ENCODE data around the gene PMEPA1. TPM values are rescaled to one million over a fixed set of nuclear protein-coding genes. Genes with fewer than 3 reads are reported as not detected.

Gene PMEPA1
- total RNA-seq, 1 donor from 2014 or later: 0.40 TPM

DNA sequence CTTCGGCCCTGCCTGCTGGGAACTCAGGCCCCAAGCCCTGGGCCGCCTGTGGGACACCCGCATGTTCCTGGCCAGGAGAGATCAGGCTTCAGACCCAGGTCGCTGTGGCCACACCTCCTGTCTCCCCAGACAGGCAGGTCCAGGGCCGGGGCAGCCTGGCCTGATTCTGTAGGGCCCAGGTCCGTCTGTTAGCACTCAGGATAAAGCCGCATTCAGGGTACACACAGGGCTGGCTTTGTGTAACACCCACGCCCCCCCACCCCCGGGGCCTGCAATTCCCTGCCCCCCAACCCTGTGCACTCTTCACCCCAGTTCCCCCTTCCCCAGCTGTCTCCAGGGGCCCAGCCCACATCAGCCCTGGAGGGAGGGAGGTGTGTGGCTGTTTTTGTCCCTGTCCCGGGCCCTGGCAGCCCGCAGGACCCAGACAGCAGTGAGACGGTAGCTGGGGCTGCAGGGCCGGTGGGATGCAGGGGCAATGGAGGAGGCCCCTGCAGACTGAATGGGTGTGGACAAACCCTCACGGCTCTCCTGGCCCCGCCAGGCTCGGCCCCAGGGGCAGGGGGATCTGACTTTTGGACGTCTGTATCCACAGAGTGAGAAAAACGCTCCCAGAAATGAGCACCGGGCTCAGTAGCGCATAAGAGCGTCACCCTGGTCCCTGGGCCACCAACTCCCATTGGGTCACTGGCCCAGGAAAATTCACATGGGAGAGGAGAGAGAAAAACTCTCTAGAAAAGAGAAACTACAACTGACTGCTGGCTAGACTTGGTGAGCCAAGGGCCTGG, 47.2 kb downstream of the PMEPA1 start:
- no peak for DNase-seq (ENCODE audit: low read depth in 2 of 2)

DNA sequence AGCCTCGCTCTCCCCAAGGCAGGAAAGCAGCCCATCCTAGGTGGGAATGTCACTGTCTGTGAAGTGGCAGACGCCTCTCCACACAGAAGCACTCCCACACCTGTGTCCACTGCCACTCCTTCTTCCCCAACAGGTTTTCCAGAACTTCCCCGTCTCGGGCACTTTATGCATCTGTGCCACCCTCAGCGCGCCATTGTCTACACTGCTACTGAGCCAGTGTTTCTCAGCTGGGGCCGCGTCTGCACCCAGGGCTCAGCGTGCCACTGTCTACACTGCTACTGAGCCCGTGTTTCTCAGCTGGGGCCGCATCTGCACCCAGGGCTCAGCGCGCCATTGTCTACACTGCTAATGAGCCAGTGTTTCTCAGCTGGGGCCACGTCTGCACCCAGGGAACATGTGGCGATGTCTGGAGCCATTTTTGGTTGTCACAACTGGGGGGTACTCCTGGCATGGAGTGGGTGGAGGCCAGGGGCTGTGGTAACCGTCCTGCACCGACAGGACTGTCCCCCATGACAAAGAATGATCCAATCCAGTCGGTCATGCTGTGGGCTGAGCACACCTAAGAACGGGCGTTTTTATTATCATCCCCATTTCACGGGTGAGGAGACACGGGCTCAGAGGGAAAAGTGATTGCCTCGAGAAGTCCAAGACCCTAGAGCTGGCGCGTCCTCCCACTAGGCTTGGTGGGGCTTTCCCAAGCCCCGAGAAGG, 47.9 kb downstream of the PMEPA1 start:
- DNase-seq (ENCODE audit: low read depth in 2 of 2): no peak

DNA sequence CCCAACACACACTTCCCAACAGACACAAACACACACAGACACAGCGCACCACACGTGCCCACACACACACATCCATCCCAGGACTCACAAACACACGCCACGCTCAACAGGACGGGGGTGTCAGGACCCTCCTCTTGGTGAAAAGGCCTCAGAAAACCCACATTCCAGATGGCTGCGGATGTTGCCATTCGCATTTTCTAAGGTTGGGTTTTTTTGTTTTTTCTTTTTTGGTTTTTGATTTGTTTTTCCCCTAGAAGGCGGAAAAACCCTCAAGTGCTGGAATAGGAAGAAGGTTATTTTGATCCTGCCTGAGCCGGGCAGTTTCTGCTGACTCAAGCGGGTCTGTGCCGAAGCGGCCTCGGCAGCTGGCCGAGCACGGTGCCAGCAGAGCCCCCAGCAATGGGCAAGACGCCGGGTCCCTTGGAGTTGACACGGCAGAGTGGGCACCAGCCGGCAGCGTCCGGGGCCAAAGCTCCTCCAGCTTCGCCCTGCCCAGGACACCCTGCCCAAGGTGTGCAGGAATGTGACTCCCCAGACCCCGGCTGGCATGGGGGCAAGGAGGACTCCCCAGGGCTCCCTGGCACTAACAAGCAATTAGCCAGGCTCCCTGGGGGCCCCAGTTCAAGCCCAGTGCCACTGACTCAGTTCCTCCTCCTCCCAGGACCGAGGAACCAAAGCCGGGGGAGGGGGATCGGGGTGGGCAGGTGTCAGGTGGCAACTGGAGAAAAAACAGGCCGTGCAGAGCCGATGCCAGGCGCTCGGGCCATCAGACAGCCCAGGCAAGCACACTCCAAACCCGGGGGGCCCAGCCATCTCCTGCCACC, 48.7 kb downstream of the PMEPA1 start:
- no peak for DNase-seq (ENCODE audit: low read depth in 2 of 2)

DNA sequence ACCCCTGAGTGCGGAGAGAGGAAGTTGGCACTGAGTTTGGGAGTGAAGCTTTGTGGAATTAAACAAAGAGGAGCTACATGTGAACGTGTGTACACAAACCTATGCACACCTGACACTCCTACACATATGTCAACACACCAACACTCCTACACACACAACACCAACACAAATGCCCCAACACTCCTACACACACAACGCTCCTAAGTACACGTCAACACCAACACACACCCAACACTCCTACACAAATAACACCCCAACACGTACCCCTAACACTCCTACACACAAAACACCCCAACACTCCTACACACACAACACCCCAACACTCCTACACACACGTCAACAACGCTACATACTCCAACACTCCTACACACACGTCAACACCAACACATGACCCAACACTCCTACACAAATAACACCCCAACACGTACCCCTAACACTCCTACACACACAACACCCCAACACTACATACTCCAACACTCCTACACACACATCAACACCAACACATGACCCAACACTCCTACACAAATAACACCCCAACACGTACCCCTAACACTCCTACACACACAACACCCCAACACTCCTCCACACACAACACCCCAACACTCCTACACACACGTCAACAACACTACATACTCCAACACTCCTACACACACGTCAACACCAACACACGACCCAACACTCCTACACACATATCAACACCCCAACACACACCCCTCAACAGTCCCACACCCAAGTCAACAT, 49.5 kb downstream of the PMEPA1 start:
- DNase-seq (ENCODE audit: low read depth in 2 of 2): no peak

DNA sequence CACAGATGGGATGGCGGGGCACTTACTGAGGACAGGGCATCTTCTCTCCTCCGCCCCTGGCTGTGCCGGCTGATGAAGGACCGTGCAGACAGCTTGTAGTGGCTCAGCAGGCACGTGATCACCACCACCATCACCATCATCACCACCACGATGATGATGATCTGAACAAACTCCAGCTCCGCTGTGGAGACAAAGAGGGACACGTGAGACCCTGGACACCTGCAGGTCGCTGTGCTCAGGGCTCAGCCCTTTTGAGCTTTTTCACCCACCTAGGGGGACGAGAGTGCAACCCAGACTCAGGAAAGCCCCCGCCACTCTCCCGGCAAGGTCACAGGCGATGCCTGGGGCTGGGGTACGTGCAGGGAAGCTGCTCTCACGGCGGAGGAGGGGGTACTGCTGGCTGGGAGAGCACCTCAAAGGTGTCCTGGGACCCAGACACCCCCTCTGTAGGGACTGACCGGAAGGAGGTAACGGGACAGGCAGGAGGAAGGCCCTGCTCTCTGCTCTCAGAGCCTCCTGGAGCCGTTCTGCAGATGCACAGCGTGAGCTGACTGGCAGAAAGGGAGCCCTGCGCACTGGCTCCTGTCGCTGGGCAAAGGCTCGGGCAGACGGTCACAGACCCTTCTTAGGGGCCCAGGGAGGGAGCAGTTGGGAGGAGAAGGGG, 50.2 kb downstream of the PMEPA1 start:
- DNase-seq (ENCODE audit: low read depth in 2 of 2): no peak

DNA sequence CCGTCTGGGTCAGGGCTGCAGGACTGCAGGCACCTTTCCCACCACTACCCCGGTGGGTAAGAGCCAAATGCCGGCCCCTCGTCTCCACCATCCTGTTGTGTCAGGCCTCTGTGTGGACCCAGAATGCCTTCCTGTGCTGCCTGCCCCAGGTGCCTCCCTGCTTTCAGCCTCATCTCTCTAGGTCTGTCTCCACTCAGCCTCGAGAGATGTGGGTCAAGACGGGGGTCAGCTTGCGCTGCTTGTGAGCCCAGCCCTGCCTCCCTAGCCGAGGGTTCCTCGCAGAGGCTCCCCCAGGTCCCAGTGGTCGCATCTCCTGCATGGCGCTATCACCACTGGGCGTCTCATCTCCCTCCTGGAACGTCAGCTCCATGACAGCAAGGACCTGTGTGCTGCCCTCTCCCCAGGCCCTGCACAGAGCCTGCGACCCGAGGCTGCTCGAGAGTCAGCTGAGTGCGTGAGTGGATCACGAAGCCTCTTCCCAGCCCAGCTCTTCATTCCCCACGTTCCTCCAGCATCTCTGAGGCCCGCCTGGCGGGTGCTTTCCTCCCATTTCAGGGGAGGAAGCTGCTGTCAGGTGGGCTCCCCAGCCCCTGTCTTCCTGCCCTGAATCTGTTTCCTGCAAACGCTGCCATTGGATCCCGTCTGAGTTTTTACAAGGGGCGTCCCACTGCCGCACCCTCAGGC, 50.8 kb downstream of the PMEPA1 start:
- DNase-seq (ENCODE audit: low read depth in 2 of 2): no peak

DNA sequence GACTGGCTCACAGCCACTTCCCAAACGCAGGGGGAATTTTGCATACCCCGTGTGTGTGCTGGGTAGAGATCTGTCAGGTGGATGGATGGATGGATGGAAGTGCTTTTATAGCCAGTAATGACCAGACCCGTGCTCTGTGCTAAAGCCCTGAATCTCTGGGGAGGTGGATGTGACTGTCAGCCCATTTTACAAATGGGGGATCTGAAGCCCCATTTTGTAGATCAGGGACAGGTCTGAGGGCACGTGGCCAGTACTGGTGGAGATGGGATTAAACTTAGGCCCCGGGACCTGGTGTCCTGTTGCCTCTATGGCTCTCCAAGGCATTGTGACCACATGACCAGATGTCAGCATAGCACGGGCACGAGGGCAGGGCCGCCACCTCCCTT, 51.4 kb downstream of the PMEPA1 start:
- DNase-seq (ENCODE audit: low read depth in 2 of 2): no peak

DNA sequence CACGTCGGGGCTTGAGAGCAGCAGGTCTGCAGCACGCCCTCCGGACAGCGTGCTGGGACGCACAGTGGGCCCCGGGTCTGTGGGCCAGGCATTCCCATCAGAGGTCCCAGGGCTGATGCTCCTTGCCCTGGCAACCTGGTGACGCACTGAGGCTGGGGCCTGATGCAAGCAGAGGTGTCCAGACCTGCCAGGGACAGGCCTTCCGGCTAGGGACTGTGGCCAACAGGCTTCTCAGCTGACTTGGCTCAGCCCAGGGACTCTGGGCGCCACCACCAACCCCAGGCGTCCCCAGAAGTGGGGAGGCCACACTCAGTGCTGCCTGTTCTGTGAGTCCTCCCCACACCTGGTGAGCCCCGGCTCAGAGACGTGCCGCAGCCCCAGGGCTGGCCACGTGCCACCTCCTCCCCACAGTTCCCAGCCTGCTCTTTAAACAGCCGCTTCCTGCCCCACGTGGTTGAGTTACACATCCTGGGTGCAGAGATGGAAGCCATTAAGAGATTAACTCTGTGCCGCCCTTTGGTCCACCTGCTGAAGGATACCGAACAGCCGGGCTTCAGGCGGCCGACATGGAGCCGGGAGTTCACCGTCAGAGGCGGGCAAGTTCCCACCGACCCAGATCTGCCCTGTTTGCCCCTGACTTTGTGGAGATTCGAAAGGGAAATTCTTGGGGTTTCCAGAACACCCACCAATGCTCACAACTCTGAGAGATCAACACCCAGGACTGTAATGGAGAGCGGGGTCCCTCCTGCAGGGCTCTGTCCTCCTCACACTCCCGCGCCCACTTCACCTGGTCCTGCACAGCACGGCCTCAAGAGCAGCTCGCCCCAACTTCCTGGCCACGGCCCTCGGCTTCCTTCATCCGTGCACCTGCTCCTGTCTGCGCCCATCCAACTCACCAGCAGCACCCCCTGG, 52.0 kb downstream of the PMEPA1 start:
- DNase-seq (ENCODE audit: low read depth in 2 of 2): no peak

DNA sequence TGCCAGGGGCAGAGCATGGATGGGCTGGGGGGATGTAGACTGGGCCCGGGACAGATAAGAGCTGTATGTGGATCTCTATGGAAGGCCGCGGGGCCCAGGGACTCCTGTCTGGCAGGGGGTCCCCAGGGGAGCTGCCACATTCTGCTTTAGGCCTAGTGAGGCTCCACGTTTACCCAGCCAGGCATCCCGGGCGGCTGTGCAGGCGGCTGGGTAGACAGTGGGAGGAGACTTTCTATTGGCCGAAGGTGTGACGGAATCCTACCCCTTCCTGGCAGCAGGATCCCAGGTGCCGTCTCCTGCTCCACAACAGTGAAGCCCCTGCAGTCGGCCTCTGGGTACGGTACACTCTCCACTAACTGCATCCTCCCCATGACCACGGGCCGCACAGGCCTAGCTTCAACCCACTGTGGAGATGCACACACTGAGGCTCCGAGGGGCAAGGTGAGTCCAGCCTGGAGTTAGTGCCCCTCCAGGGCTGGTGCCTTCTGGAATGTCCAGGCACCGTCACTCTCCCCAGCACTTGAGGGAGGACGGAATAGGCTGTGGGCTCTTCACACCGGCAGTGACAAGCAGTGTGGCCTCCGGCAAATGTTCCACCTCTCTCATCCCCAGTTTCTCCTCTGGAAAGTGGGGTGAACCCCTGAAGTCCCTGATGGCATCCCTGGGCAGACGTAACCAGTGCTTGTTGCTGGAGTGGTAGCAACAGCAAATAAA, 52.8 kb downstream of the PMEPA1 start:
- DNase-seq (ENCODE audit: low read depth in 2 of 2): no peak

DNA sequence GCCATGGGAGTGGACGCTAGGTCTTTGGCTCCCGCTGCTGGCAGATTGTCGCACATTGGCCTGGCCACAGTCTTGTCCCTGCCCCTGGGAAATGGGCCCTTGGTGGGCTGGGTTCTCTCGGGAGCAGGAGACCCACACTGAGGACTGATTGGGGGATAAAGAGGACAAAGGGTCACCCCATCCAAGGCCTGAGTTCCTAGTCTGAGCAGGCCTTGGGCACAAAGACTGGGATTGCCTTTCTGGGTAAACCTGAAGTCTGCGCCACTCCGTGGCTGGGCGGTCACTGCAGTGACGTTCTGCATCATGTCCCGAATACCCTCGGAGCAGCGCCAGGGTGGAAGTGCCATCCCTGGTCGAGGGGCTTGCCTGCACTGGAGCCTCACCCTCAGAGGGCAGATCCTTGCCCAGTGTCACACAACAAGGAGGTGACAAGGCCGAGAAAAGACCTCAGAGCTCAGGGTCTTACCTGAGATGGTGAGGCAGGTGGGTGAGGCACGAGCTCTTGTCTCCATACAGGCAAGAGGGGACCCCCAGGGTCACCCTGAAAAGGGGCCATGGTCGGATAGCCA, 53.5 kb downstream of the PMEPA1 start:
- no peak for DNase-seq (ENCODE audit: low read depth in 2 of 2)

DNA sequence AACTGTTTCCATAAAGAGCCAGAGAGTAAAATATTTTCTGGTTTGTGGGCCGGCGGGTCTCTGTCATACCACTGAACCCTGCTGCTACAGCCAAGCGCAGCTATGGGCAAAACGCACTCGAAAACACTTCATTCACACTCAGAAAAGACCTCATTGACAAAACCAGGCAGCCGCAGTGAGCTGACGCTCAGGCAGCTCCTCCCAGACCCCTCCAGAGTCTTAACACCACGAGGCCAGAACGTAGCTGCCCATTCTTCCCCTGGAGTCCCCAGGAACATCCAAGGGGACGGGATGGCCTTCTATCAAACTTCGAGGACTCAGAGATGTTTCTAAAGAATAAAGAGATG, 54.0 kb downstream of the PMEPA1 start:
- no peak for DNase-seq (ENCODE audit: low read depth in 2 of 2)

DNA sequence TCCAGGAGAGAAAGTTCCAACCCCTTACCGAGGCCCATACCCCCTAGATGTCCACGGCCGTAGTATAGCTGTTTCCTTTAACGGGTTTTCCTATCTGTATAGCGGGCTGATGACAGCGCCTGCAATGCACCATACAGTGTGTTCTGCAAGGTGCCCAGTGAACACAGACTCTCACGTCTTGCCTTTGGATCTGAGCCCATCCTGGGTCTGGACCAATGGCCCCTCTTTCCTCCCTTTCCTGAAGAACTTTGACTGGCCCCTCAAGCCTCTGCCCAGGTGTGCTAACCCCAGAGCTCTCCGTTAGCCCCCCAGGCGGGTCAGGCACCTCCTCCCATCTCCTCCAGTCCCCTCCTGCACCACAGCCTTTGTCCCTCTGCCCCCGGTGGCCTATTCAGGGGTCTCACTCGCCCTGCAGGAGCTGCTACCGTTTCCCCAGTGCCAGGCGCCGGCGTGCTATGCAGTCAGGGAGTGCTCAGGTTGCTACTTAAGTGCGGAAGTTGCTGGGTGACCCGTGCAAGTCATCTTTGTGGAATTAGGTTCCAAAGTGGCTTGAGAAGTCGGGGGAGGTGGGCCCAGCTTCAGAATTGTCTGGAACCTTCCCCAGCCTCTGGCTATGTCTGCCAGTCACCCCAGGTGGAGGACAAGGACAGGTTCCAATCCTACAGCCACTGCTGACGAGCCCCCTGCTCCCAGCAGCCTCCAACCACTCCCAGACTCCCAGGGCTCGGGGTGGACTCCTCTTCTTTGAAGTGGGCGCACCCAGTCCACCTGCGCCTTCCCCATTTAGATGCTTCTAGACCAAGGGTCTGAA, 54.6 kb downstream of the PMEPA1 start:
- DNase-seq (ENCODE audit: low read depth in 2 of 2): no peak

DNA sequence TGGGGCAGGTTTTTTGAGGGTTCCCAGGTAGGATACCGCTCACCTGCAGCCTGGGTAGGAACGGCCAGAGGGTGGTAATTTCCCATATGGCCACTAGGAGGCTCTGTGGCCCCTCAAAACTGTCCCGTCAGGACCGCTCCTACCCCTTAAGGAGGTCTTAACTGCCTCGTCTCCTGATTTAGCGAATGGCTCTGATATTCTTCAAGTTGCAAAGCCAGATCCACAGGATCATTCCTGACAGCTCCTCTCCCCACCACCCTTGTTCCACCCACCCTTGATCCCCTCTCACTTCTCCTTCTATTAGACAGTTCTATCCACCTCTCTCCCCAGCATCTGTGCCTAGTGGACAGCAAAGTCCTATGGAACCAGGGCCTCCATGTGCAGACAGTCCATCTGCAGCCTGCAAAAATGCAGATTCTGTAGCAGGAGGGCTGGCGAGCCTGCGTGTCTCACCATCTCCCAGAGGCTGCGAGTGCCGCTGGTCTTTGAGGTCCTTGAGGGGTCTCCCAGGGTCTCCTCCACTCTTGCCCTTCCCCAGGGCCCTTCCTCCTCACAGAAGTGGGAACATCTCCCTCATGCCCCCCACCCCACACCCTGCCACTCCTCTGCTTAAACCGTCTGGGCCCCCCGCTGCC, 55.3 kb downstream of the PMEPA1 start:
- peak; percentile 62 to 71 for DNase-seq (ENCODE audit: low read depth in 2 of 2)

DNA sequence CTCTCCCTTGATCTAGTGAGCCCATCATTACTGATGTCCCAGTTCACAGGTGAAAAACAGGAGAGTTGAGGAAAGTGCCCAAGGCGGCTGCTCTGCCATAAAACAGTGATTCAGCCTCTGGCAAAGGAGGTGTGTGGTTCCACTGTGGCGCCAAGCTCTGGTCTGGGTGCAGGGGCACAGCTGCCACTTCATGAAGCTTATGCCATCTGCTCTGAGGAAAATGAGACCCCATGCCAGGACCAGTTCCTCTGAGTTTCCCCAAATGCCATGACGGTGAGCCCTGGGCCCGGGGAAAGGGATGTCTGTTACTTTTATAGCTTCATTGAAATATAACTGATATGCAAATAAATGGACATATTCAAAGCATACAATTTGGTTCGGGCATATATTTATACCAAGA, 55.9 kb downstream of the PMEPA1 start:
- DNase-seq (ENCODE audit: low read depth in 2 of 2): no peak

DNA sequence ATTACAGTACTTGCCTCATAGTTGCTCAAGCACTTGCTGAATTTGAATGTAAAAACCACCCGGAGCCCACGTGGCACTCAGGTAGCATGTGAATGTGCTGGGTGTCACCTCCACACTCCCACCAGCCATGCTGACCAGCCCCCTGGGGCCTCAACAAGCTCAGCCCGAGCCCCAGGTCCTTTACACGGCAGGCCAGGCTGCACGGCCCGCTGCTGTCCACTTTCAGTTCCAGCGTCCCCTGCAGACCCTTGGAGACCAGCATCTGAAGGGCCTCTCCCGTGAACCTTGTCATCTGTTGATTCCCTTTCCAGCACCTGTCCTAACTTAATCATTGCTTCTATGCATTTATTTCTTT, 56.3 kb downstream of the PMEPA1 start:
- DNase-seq (ENCODE audit: low read depth in 2 of 2): no peak

DNA sequence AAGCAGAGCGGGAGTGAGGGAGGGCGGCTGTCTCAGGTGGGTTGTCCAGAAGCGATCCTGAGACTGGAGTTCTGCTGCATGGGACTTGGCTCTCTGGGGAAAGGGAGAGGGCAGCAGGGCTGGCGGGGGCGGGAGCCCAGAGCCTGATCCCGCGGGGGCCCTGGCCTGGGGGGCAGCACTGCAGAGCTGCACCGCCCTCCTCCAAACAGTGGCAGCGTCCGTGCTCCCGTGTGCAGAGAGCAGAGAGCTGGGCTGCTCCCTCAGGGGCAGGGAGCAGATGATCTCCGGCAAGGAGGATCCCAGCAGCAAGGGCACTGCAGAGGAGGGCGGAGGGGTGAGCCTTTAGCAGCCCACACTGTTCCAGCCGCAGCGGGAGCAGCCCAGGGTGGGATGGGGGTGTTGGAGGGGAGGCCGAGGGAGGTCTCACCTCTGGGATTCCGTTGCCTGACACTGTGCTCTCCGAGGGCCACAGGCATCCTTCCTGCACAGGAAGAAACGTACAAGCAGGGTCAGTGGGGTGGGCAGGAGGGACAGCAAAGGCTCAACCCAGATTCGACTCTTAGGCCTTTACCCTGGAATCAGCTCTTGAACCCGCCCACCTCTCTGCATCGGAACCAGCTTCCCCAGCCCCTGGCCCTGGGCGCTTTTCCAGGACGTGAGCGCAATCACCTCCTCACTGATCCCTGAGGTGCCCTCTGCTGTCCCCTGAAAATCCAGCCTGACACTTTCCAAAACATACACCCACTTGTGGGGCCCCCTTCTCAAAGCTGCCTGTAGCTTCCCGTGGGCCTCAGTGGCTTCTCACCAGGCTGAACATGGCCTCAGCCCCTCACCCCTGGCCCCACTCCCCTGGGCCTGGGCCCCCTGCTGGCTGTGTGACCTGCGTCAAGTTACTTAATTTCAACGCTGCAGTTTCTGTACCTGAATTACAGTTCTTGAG, 56.9 kb downstream of the PMEPA1 start:
- no peak for DNase-seq (ENCODE audit: low read depth in 2 of 2)
